Skeletal muscle tissue (tissue), 4 donors: ENCODE results near the gene HSPB7. TPM values are rescaled to one million over a fixed set of nuclear protein-coding genes. Genes with fewer than 3 reads are reported as not detected.
A peak's percentile ranks its signal among the peaks of the same experiment; 100 is the strongest.
"Not testable (repeated sequence)": the region's sequence is repeated elsewhere in the genome, so short reads cannot be mapped to it uniquely, and the experiment has no call there.

Source experiments
- H3K27ac ChIP-seq: one replicate; pipeline ENCODE4 v1.7.0; 2013; ENCODE audit warnings: mild to moderate bottlenecking, low read depth, low read length, inconsistent platforms
- H3K27me3 ChIP-seq, 3 donors: one replicate each; pipeline ENCODE4 v1.7.0; 2013; ENCODE audit warnings: low read length in 3 of 3; ENCODE audit not compliant: control insufficient read depth in 3 of 3, insufficient read depth in 3 of 3
- H3K36me3 ChIP-seq, 3 donors: one replicate each; pipeline ENCODE4 v1.7.0; 2013; ENCODE audit warnings: low read length in 3 of 3; ENCODE audit not compliant: control insufficient read depth in 3 of 3, insufficient read depth in 3 of 3
- H3K4me1 ChIP-seq, 3 donors: one replicate each; pipeline ENCODE4 v1.7.0; 2013; ENCODE audit warnings: low read length in 3 of 3, mild to moderate bottlenecking in 3 of 3; ENCODE audit not compliant: control insufficient read depth in 3 of 3, insufficient read depth in 3 of 3
- H3K4me3 ChIP-seq, 3 donors: one replicate each; pipeline ENCODE4 v1.7.0; 2013; ENCODE audit warnings: low read length in 3 of 3
- H3K9ac ChIP-seq, 3 donors: one replicate each; pipeline ENCODE4 v1.7.0; 2013; ENCODE audit warnings: low read length in 3 of 3, mild to moderate bottlenecking in 3 of 3, moderate library complexity in 2 of 3, low read depth in 1 of 3
- H3K9me3 ChIP-seq, 3 donors: one replicate each; pipeline ENCODE4 v1.7.0; 2013; ENCODE audit warnings: low read length in 3 of 3; ENCODE audit not compliant: control insufficient read depth in 3 of 3
- total RNA-seq: library from RNA; depleted of rRNA; stranded (reverse); fragments of >200 nt; gene quantifications from one replicate; pipeline ENCODE4 v1.2.3, GENCODE V29; 2014
- donor health status: Osteomylitis.

HSPB7 gene
- 5.7 TPM for total RNA-seq

GRCh38 chr1:16017461-16018303 is at the start of gene HSPB7:
HSPB7 (minus strand) TSS chr1:16018043; CDS start chr1:16017963, 80 bp downstream.
- Histone ChIP-seq H3K9ac (peak within 1 kb of the TSS; percentile 92 to 100 (median 98)), H3K4me3 (peak within 1 kb of the TSS; percentile 85 to 94 (median 89)), H3K27ac (peak within 1 kb of the TSS; percentile 99), H3K36me3 (peaks cover 0 to 17% (median 5%) of the 10 kb centered on the region in 3 donors), H3K9me3 (no peaks in the 10 kb centered on the region), H3K4me1 (peaks cover 62 to 83% (median 72%) of the 10 kb centered on the region in 3 donors), H3K27me3 (no peaks in the 10 kb centered on the region)

- no peak overlapping the region for H3K4me3 ChIP-seq
- peaks cover 0 to 19% (median 15%) of the 10 kb centered on the region in 3 donors for H3K27me3 ChIP-seq
- H3K4me1 ChIP-seq, result peaks cover 12 to 16% (median 16%) of the 10 kb centered on the region in 3 donors
- H3K9me3 ChIP-seq, result no peaks in the 10 kb centered on the region
- H3K27ac ChIP-seq, result no peak overlapping the region
- H3K9ac ChIP-seq, result no peak overlapping the region
- H3K36me3 ChIP-seq, result no peaks in the 10 kb centered on the region
Observed at GRCh38 chr1:16067127-16067768, 49.4 kb upstream of the HSPB7 start.

GRCh38 chr1:16066245-16066644 is 48.4 kb upstream of the HSPB7 start:
- H3K4me1 ChIP-seq, result peaks cover 12 to 16% (median 16%) of the 10 kb centered on the region in 3 donors
- H3K9ac ChIP-seq, result no peak overlapping the region
- peaks cover 0 to 14% (median 12%) of the 10 kb centered on the region in 3 donors for H3K27me3 ChIP-seq
- H3K9me3 ChIP-seq, result no peaks in the 10 kb centered on the region
- no peaks in the 10 kb centered on the region for H3K36me3 ChIP-seq
- no peak overlapping the region for H3K27ac ChIP-seq
- H3K4me3 ChIP-seq, result no peak overlapping the region

- peaks cover 0 to 12% (median 9%) of the 10 kb centered on the region in 3 donors for H3K27me3 ChIP-seq
- H3K4me1 ChIP-seq, result peaks cover 12 to 16% (median 16%) of the 10 kb centered on the region in 3 donors
- H3K4me3 ChIP-seq, result no peak overlapping the region
- H3K9ac ChIP-seq, result no peak overlapping the region
- H3K27ac ChIP-seq, result no peak overlapping the region
- H3K36me3 ChIP-seq, result no peaks in the 10 kb centered on the region
- no peaks in the 10 kb centered on the region for H3K9me3 ChIP-seq
Observed at GRCh38 chr1:16065269-16065576, 47.4 kb upstream of the HSPB7 start.

- Histone ChIP-seq H3K4me1 (peaks cover 12 to 16% (median 16%) of the 10 kb centered on the region in 3 donors), H3K36me3 (no peaks in the 10 kb centered on the region), H3K9ac (no peak overlapping the region), H3K9me3 (no peaks in the 10 kb centered on the region), H3K4me3 (no peak overlapping the region), H3K27me3 (peaks cover 0 to 12% (median 9%) of the 10 kb centered on the region in 3 donors), H3K27ac (no peak overlapping the region)
Observed at GRCh38 chr1:16064536-16065268, 46.9 kb upstream of the HSPB7 start.

- Histone ChIP-seq H3K9ac (no peak overlapping the region), H3K4me3 (no peak overlapping the region), H3K27ac (no peak overlapping the region), H3K4me1 (peaks cover 12 to 16% (median 16%) of the 10 kb centered on the region in 3 donors), H3K9me3 (no peaks in the 10 kb centered on the region), H3K27me3 (peaks cover 0 to 12% (median 9%) of the 10 kb centered on the region in 3 donors), H3K36me3 (no peaks in the 10 kb centered on the region)
Observed at GRCh38 chr1:16063921-16064320, 46.1 kb upstream of the HSPB7 start.

- Histone ChIP-seq H3K27ac (no peak overlapping the region), H3K27me3 (peaks cover 0 to 12% (median 9%) of the 10 kb centered on the region in 3 donors), H3K36me3 (no peaks in the 10 kb centered on the region), H3K9ac (no peak overlapping the region), H3K9me3 (no peaks in the 10 kb centered on the region), H3K4me1 (peaks cover 7 to 11% (median 11%) of the 10 kb centered on the region in 3 donors), H3K4me3 (no peak overlapping the region)
Observed at GRCh38 chr1:16063226-16063829, 45.5 kb upstream of the HSPB7 start.

GRCh38 chr1:16062687-16063075 is 44.8 kb upstream of the HSPB7 start:
- H3K27ac ChIP-seq, H3K36me3 ChIP-seq, H3K9me3 ChIP-seq, H3K9ac ChIP-seq, H3K4me3 ChIP-seq, H3K4me1 ChIP-seq: not testable (repeated sequence)
- H3K27me3 ChIP-seq, result peaks cover 0 to 12% (median 9%) of the 10 kb centered on the region in 3 donors

GRCh38 chr1:16061989-16062686 is 44.3 kb upstream of the HSPB7 start:
- not testable (repeated sequence) for H3K4me3 ChIP-seq, H3K27me3 ChIP-seq, H3K27ac ChIP-seq, H3K36me3 ChIP-seq, H3K9ac ChIP-seq, H3K9me3 ChIP-seq, H3K4me1 ChIP-seq
